ENCODE measurements around the gene UBE2F.

Gene UBE2F

DNA sequence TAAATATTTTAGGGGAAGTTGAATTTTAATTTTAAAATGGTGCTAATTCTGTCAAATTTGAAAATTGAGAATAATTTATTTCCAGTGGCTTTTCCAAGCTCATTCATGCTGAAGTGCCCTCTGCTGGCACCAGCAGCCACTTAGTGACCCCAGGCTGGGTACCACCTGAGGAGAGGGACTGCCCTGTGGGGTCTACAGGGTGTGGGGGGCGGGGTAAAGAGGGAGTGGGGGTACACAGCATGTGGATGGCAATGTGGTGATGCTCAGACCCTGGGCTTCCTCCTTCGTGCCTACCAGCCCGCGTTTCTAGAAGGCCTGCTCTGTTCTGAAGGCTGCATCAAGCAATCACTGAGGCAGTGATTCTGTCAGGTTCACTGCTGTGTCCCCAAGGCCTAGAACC is 48.9 kb downstream of the UBE2F start:
- no peak; the same call in 2 of the 3 replicates for ATAC-seq
- TF ChIP-seq, protein P1, sequence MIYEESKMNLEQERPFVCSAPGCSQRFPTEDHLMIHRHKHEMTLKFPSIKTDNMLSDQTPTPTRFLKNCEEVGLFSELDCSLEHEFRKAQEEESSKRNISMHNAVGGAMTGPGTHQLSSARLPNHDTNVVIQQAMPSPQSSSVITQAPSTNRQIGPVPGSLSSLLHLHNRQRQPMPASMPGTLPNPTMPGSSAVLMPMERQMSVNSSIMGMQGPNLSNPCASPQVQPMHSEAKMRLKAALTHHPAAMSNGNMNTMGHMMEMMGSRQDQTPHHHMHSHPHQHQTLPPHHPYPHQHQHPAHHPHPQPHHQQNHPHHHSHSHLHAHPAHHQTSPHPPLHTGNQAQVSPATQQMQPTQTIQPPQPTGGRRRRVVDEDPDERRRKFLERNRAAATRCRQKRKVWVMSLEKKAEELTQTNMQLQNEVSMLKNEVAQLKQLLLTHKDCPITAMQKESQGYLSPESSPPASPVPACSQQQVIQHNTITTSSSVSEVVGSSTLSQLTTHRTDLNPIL (CRISPR knock-in tag; IDR thresholded peaks at IDR 0.05; ENCODE audit: low read depth), result no peak
- TF ChIP-seq TOX (CRISPR knock-in tag; IDR thresholded peaks at IDR 0.05; ENCODE audit: borderline replicate concordance) (no peak), ZFP3 (CRISPR knock-in tag; IDR thresholded peaks at IDR 0.05) (no peak), OSR1 (CRISPR knock-in tag; IDR thresholded peaks at IDR 0.05) (no peak), RARB (CRISPR knock-in tag; IDR thresholded peaks at IDR 0.05) (no peak), CSDC2 (CRISPR knock-in tag; IDR thresholded peaks at IDR 0.05) (no peak), ESRRG (CRISPR knock-in tag; IDR thresholded peaks at IDR 0.05) (no peak), TCF4 (CRISPR knock-in tag; IDR thresholded peaks at IDR 0.05; ENCODE audit: borderline replicate concordance) (no peak), ZC3H10 (CRISPR knock-in tag; IDR thresholded peaks at IDR 0.05) (no peak), ZFP30 (CRISPR knock-in tag; IDR thresholded peaks at IDR 0.05) (no peak), ARNTL (CRISPR knock-in tag; IDR thresholded peaks at IDR 0.05; ENCODE audit: borderline replicate concordance, low read depth) (no peak), ZNF70 (CRISPR knock-in tag; IDR thresholded peaks at IDR 0.05) (no peak), PPARA (CRISPR knock-in tag; IDR thresholded peaks at IDR 0.05; ENCODE audit: borderline replicate concordance) (no peak), ZNF565 (CRISPR knock-in tag; conservative IDR thresholded peaks at IDR 0.05; ENCODE audit: low read depth) (no peak), GLIS3 (CRISPR knock-in tag; IDR thresholded peaks at IDR 0.05) (no peak)
- TF ChIP-seq, protein P2, sequence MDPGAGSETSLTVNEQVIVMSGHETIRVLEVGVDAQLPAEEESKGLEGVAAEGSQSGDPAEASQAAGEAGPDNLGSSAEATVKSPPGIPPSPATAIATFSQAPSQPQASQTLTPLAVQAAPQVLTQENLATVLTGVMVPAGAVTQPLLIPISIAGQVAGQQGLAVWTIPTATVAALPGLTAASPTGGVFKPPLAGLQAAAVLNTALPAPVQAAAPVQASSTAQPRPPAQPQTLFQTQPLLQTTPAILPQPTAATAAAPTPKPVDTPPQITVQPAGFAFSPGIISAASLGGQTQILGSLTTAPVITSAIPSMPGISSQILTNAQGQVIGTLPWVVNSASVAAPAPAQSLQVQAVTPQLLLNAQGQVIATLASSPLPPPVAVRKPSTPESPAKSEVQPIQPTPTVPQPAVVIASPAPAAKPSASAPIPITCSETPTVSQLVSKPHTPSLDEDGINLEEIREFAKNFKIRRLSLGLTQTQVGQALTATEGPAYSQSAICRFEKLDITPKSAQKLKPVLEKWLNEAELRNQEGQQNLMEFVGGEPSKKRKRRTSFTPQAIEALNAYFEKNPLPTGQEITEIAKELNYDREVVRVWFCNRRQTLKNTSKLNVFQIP (CRISPR knock-in tag; IDR thresholded peaks at IDR 0.05; ENCODE audit: borderline replicate concordance, low read depth), result no peak
- TF ChIP-seq, protein P3, sequence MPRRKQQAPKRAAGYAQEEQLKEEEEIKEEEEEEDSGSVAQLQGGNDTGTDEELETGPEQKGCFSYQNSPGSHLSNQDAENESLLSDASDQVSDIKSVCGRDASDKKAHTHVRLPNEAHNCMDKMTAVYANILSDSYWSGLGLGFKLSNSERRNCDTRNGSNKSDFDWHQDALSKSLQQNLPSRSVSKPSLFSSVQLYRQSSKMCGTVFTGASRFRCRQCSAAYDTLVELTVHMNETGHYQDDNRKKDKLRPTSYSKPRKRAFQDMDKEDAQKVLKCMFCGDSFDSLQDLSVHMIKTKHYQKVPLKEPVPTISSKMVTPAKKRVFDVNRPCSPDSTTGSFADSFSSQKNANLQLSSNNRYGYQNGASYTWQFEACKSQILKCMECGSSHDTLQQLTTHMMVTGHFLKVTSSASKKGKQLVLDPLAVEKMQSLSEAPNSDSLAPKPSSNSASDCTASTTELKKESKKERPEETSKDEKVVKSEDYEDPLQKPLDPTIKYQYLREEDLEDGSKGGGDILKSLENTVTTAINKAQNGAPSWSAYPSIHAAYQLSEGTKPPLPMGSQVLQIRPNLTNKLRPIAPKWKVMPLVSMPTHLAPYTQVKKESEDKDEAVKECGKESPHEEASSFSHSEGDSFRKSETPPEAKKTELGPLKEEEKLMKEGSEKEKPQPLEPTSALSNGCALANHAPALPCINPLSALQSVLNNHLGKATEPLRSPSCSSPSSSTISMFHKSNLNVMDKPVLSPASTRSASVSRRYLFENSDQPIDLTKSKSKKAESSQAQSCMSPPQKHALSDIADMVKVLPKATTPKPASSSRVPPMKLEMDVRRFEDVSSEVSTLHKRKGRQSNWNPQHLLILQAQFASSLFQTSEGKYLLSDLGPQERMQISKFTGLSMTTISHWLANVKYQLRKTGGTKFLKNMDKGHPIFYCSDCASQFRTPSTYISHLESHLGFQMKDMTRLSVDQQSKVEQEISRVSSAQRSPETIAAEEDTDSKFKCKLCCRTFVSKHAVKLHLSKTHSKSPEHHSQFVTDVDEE (CRISPR knock-in tag; IDR thresholded peaks at IDR 0.05), result no peak
- TF ChIP-seq, protein P4, sequence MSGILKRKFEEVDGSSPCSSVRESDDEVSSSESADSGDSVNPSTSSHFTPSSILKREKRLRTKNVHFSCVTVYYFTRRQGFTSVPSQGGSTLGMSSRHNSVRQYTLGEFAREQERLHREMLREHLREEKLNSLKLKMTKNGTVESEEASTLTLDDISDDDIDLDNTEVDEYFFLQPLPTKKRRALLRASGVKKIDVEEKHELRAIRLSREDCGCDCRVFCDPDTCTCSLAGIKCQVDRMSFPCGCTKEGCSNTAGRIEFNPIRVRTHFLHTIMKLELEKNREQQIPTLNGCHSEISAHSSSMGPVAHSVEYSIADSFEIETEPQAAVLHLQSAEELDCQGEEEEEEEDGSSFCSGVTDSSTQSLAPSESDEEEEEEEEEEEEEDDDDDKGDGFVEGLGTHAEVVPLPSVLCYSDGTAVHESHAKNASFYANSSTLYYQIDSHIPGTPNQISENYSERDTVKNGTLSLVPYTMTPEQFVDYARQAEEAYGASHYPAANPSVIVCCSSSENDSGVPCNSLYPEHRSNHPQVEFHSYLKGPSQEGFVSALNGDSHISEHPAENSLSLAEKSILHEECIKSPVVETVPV (CRISPR knock-in tag; IDR thresholded peaks at IDR 0.05), result no peak
- TF ChIP-seq, protein P5, sequence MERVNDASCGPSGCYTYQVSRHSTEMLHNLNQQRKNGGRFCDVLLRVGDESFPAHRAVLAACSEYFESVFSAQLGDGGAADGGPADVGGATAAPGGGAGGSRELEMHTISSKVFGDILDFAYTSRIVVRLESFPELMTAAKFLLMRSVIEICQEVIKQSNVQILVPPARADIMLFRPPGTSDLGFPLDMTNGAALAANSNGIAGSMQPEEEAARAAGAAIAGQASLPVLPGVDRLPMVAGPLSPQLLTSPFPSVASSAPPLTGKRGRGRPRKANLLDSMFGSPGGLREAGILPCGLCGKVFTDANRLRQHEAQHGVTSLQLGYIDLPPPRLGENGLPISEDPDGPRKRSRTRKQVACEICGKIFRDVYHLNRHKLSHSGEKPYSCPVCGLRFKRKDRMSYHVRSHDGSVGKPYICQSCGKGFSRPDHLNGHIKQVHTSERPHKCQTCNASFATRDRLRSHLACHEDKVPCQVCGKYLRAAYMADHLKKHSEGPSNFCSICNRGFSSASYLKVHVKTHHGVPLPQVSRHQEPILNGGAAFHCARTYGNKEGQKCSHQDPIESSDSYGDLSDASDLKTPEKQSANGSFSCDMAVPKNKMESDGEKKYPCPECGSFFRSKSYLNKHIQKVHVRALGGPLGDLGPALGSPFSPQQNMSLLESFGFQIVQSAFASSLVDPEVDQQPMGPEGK (CRISPR knock-in tag; IDR thresholded peaks at IDR 0.05; ENCODE audit: borderline replicate concordance), result no peak

DNA sequence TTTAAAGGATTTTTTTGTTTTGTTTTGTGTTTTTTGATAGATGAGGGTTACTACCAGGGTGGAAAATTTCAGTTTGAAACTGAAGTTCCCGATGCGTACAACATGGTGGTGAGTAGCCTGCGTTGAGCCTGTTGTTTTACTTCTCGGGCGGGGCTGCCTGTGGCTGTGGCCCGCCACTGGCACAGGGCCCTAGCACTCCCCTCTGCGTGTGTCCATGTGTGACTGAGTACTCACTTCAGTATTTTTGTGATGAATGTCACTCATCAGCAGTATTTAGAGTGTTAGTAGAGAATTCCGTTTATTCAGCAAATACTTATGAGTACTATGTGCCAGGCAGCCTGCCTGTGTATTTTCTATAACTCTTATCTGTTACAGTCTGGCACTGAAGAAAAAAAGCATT is 49.7 kb downstream of the UBE2F start:
- no peak for ATAC-seq
- TF ChIP-seq TOX (CRISPR knock-in tag; IDR thresholded peaks at IDR 0.05; ENCODE audit: borderline replicate concordance) (no peak), TCF4 (CRISPR knock-in tag; IDR thresholded peaks at IDR 0.05; ENCODE audit: borderline replicate concordance) (no peak), ZFP3 (CRISPR knock-in tag; IDR thresholded peaks at IDR 0.05) (no peak), ARNTL (CRISPR knock-in tag; IDR thresholded peaks at IDR 0.05; ENCODE audit: borderline replicate concordance, low read depth) (no peak), ZNF565 (CRISPR knock-in tag; conservative IDR thresholded peaks at IDR 0.05; ENCODE audit: low read depth) (no peak), ZNF70 (CRISPR knock-in tag; IDR thresholded peaks at IDR 0.05) (no peak), SNAI2 (CRISPR knock-in tag; IDR thresholded peaks at IDR 0.05) (no peak)
- TF ChIP-seq, protein P5 (CRISPR knock-in tag; IDR thresholded peaks at IDR 0.05; ENCODE audit: borderline replicate concordance), result no peak
